GM08714 (cell line): ENCODE results near the gene LMTK2.

Source experiments
- H3K4me3 ChIP-seq: fragments of 200-500 bp; sonication (Bioruptor generic); 2 replicates; pipeline ENCODE4 v1.5.1; 2014; ENCODE audit warnings: mild to moderate bottlenecking, low read length, inconsistent platforms
- ZNF274 ChIP-seq: IDR thresholded peaks from 2 replicates; pipeline ENCODE4 v1.6.1; 2012; ENCODE audit warnings: mild to moderate bottlenecking, low read depth, low read length

Gene LMTK2

DNA sequence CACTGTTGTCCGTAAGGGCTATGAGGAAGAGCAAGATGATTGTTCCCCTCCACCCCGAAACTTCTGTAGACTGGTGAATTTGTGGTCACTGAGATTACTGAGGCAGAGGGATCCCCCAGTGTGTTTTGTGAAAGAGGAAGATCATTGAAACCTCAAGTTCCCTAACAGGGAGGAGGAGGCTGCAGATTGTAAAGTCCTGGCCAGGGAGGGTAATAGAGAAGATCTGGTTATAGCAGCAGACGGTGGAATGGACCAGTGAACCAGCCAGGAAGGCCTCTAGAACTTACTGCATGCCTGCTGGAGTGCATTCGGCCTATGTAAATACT, 31.1 kb downstream of the LMTK2 start:
- no peak for TF ChIP-seq ZNF274
- no peak overlapping the region for H3K4me3 ChIP-seq

DNA sequence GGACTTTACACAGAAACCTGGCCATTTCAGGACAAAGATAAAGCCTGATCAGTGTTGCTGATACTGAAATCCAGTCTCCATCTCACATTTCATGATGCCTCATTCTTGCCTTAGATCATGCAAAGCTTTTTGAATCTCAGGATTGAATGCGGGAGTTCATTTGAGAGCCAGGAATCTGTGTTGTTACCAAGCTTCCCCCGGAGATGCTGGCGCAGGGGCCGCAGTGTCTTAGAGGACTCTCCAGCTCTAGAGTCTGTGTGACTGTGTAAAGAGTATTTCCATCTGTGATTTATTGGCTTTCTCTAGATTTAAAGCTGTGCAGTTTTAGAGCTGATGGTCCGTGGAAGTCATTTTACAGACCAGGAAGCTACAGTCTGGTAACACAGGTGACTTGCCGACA, 32.0 kb downstream of the LMTK2 start:
- no peak for TF ChIP-seq ZNF274
- no peak overlapping the region for H3K4me3 ChIP-seq

DNA sequence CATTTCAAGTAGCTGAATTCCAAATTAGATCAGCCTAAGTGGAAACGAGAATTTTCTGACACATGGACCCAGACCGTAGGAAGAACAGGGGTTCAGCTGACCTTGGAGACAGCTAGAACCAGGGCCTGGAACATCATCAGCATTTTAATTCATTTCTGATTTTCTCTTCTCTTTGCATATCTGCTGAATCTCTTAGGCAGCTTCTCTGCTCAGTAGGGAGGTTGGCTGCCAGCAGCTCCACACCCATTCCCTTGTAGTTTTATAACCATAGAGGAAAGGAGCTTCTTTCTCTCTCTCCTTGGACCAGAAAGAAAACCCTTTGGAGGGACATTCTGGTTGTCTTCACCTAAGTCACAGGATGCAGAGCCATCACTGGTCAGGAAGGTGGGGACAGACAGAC, 36.0 kb downstream of the LMTK2 start:
- no peak overlapping the region for H3K4me3 ChIP-seq

DNA sequence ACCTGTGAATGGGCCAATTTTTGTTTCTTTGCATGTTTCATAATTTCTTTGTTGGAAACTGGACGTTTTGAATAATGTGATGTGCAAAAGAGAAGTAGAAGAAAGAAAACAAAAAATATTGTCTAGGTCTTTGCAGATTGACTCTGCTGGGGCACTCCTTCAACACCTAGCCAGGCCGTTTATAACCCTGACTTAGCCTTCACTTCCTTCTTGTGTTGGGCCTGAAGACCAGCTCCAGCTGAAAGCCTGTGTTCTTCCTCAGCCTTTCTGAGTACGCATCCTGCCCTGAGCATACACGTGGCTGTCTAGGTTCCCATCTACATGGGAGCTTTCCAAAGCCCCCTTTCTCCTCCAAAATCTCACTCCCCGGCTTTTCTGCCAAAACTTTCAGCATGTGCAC, 41.9 kb downstream of the LMTK2 start:
- TF ChIP-seq ZNF274, result no peak
- no peak overlapping the region for H3K4me3 ChIP-seq

More for the DNA sequence above, 36.0 kb downstream of the LMTK2 start:
- no peak for TF ChIP-seq ZNF274

DNA sequence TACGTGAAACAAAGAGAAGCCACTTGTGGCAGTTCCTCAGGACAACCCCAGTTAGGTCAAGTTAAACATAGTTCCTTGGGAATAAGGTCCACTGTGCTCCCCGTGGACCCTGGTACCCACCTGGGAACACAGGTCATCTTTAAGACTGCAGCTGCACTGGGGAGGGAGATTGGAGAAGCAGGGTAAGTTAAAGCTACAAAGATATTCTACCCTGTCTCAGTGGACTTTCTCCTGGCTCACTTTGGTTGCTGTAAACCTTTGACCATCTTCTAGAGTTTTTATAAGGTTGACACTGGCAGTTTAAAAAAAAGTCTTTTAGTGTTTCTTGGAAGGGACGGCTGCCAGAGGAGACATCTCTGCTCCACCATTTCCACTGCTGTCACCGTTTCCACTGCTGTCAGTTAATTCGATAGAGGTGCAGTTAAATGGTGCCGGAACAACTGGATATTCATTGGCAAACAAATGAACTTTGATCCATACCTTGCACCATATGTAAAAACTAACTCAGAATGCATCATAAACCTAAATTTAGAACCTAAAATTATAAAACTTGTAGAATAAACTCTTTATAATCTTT, 42.5 kb downstream of the LMTK2 start:
- no peak overlapping the region for H3K4me3 ChIP-seq
- no peak for TF ChIP-seq ZNF274

DNA sequence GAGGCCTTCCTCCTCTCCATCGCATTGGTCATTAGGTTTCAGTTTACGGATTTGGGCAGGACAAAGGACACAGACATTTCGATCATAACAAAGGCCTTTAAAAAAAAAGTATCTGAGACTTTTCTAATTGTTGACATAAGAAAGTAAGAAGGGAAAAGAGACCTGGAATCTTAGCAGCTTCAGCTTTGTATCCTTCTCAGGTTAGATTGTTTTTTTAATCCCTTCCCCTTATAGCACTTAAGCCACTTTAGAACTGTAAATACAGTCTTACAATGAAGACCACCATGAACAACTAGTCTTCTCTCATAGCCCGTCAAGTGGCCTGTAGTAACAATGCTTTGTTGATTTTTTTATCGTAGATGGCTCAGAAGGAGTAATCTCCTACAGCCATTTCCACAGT, 45.2 kb downstream of the LMTK2 start:
- H3K4me3 ChIP-seq, result no peak overlapping the region
- no peak for TF ChIP-seq ZNF274

DNA sequence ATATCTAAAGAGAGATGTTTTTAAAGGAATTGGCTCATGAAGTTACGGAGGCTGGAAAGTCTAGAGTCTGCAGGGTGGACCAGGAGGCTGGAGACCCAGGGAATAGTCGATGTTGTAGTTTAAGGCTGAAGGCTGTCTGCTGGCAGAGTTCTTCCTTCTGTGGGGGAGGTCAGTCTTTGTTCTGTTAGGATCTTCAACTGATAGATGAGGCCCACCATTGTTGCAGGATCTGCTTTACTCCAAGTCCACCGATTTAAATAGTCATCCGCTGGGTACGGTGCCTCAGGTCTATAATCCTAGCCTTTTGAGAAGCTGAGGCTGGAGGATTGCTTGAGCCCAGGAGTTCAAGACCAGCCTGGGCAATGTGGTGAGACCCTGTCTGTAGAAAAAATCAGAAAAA, 50.0 kb downstream of the LMTK2 start:
- no peak overlapping the region for H3K4me3 ChIP-seq
- TF ChIP-seq ZNF274, result no peak

DNA sequence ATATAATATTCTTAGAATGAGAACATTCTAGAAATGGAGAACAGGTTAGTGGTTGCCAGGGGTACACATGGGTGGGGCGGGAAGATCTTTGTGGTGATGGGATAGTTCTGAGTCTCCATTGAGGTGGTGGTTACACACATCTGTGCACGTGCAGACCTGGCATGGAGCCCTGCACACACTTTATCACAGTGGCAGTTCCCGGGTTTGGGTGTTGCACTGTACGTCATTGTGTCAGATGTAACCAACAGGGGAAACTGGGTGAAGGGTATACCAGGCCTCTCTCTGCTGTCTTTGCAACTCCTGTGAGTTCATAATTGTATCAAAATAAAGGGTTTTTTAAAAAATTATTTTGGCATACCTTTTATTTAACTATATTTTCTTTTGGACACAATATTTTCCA, 51.1 kb downstream of the LMTK2 start:
- no peak overlapping the region for H3K4me3 ChIP-seq
- TF ChIP-seq ZNF274, result no peak

DNA sequence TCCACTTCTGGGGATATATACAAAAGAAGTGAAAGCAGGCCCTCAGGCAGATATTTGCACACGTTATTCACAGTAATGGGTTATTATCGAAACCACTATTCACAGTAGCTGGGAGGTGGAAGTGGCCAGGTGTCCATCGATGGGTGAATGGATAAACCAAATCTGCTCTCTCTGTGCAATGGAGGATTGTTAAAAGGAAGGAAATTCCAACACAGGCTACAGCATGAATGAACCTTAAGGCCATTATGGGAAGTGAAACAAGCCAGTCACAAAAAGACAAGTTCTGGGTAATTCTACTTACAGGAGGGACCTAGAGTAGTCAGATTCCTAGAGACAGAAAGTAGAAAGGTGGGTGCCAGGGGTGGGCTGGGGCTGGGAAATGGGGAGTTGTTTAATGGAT, 56.1 kb downstream of the LMTK2 start:
- H3K4me3 ChIP-seq, result no peak overlapping the region
- TF ChIP-seq ZNF274, result no peak

DNA sequence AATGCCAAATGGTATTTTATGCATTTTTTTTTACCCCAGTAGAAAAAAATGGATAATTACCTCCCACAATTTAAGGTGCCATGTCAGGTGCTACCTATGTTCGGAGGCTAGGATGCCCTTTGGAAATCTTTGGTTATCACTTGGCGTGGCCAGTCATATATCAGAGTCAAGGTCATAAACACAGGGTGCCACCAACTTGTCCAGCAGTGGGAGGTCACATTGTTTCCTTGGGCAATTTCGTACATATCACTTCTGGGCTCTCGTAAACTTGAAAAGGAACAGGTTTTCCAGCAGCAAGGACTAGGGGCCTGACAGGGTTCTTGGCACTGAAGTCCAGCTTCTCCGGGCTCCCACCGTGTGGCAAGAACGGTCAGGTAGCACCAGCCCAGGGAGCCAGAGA, 56.6 kb downstream of the LMTK2 start:
- H3K4me3 ChIP-seq, result no peak overlapping the region
- TF ChIP-seq ZNF274, result no peak

DNA sequence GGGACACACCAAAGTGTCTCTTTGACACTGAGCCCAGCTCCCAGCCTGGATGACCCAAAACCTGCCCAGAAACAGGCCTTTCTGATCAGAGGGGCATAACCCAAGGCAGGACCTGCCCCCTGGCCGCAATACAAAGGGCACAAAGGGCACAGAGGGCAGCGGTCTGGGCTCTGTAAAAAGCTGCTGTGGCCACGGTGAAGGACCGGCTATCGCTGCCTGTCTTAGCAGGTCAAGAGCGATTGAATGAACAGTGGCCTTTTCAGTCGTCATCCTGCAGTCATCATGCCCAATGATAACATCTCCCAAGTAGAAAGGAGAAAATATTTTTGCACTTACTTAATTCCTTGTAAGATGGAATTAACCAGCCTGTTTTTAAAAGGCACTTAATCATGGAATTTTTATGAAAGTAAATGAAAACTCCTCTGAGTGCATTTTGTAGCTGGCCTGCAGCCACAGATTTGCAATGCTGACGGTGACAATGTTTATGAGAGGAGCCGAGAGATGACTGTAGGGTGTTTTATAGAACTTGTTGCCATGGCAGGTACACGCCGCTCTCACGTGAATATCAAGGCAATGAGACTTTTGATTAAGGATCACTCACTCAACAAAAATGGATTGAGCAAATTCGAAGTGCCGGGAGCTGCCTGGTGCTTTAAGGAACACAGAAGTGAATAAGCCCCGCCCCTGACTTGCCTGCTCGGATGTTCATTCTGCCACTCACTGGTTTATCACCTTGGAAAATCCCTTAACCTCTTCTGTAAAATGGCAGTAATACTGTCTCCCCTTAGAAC, 57.2 kb downstream of the LMTK2 start:
- H3K4me3 ChIP-seq, result no peak overlapping the region
- TF ChIP-seq ZNF274, result no peak

DNA sequence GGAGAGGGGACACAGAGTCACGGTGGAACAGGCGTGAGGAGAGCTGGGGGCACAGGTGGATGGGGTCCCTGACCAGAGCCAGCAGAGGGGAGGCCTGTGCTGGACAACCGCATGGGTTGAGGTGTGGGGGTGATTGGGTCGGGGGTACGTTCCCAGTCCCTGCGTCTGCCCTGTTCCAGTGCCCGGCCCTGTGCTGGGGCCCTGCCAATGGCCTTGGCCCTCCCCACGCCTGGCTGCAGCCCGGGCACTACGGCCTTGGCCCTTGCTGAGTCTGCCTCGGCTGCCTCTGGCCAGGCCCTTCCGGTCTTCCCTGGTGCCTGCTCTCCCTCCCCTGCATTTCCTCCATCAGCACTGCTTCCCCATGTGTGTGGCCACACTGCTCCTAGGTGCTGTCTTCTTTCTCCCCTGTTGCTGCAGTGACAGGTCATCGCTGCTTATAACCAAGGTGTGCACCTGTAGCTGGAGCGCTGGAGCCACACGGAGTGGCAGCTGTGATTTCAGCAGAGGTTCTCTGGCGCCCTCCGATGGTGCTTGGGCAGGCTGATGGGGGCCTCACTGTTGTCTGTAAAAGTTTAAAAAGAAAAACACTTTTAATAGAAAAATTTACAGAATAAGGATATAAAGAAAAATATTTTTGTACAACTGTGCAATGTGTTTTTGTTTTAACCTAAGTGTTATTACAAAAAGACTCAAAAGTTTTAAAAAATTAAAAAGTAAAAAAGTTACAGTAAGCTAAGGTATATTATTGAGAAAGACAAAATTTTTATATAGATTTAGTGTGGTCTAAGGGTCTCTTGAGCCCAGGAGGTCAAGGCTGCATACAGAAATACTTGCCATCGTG, 59.4 kb downstream of the LMTK2 start:
- no peak for TF ChIP-seq ZNF274

DNA sequence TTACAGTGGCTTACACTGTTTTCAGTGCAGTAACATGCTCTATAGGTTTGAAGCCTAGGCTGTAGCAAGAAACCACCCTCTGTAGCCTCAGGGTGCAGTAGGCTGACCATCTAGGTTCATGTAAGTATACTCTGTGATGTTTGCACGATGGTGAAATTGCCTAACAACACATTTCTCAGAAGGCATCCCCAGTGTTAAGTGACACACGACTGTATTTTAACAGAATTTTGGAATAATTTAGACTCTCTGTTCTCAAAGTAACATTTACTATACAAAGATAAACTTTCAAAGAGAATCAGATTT, 60.0 kb downstream of the LMTK2 start:
- no peak for TF ChIP-seq ZNF274
- no peak overlapping the region for H3K4me3 ChIP-seq

More for the DNA sequence above, 59.4 kb downstream of the LMTK2 start:
- no peak overlapping the region for H3K4me3 ChIP-seq

DNA sequence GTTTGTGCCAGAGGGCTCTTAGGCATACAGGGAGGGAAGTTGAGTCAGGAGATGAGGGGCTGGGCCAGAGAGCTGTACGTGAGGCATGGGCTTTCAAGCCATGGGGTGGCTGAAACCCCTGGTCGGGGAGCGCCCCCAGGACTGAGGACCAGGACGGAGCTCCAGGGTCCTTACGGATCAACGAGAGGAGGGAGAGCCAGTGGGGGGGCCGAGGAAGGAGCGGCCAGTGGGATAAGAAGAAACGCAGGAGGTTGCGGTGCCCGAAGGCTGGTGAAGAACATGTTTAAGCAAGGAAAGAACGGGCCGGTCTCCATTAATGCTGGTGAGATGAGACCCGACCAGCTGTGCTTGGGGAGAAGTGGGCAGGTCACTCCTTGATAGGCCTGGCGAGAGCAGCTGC, 61.0 kb downstream of the LMTK2 start:
- TF ChIP-seq ZNF274, result no peak
- H3K4me3 ChIP-seq, result no peak overlapping the region
